Activated effector memory CD4-positive, alpha-beta T cell treated with Interleukin-2 at 50 U/mL for 16 hours (primary cell): ENCODE measurements around the gene SLC41A3.
"Not testable (repeated sequence)": the region's sequence is repeated elsewhere in the genome, so short reads cannot be mapped to it uniquely, and the experiment has no call there.

ENCODE experiments used
- DNase-seq: peaks from one replicate; pipeline ENCODE4 v3.0.0-alpha.2; 2020

SLC41A3 gene

DNA sequence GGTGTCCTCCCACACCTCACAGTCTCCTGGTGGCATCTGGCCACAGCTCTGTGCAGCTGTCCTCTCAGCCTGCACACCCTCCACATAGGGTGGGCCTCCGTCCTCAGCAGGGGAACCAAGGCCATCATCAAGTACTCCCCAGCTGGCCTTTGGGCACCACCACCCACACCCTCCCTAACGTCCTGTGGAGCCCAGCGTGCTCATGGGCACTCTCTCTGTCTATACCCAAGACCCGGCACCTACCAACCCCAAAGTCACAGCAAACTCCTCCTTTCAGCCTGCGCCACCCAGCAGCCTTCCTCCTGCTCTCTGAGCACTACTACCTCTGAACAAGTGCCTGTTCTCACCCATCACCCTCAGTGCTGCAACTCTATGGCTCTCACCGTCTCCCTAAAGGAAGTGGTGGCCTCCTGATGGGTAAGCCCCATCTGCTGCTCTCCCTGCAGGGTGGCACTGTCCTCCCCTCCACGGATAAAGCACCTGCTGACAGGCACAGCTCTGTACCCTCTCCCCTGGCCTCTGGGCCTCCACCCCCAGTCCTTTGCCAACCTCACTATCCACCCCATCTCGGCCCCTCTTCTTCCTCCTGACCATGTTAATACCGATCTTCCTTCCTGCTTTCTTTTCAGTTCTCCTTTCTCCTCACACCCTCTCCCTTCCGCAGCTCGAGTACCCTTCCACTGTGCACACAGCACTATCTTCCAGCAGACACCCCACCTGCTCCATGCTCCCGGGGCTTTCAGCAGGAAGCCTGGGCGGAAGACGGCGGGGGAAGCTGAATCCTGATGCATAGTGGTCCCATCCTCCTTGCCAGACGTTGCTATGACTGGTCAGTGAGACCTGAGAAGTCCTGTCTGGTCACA lies 31.5 kb downstream of the SLC41A3 start:
- DNase-seq = no peak

- DNase-seq = no peak
Measured at GRCh38 chr3:126051741-126052140, 32.2 kb downstream of the SLC41A3 start.

DNA sequence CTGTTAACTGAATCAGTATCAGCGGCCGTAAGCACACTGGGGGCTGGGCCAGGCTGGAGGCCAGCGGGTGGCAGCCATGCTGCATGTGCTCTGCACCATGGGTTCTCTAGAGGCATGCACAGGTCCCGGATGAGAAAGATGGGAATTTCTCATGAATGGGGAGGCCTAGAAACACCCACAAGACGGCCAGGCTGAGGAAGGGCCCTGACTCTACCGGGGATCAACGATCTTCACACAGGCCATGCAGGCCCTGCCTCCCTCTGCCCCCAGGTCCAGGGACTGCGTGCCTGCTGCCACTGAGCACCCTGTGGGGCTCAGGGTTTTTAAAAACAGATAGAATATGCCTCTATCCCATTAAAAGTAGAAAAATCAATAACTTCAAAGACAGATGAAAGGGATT lies 32.7 kb downstream of the SLC41A3 start:
- no peak for DNase-seq

GRCh38 chr3:126050626-126051025 lies 33.3 kb downstream of the SLC41A3 start:
- DNase-seq = no peak

GRCh38 chr3:126050050-126050392 lies 33.9 kb downstream of the SLC41A3 start:
- no peak for DNase-seq

DNA sequence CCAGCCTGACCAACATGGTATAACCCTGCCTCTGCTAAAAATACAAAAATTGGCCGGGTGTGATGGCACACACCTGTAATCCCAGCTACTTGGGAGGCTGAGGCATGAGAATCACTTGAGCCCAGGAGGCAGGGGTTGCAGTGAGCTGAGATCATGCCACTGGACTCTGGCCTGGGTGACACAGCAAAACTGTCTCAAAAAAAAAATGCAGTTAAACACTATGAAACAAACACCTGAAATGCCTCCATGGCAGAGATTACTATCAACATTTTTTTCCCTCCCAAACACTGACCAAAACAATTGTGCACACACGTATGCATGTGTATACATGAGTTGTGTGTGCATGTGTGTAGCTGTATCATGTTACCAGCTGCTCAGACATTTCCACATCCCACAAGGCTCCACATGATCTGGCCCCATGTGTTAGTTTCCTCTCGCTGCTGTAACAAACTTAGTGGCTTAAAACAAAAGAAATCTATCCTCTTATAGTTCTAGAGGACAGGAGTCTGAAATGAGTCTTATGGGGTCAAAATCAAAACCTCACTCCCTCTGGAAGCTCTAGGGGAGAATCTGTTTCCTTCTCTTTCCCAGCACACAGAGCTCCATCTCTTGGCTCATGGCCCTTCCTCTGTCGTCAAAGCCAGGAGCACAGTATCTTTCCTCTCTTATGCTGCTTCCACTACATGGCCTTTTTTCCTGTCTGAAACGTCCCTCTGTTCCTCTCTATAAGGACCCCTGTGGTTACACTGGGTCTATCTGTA lies 34.5 kb downstream of the SLC41A3 start:
- DNase-seq = no peak

DNA sequence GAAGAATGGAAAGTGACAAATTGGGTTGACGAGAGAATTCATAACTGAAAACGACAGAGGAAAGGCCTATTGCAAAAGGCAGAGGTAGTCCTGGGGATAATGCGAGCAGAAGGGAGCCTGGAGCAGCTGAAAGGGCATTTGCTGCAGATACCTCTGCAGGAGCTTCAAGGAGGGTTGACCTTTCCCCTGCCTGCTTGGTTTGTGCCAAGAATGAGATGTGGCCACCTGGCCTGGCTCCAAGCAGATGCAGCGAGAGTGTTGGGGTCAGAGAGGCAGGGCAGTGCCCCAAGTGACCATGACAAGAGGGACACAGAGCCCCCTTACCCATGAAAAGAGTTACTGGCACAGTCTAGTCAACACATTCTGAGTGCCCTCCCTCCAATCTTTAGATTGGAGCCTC lies 43.5 kb downstream of the SLC41A3 start:
- DNase-seq = no peak

- DNase-seq = no peak
Measured at GRCh38 chr3:126039870-126040269, 44.1 kb downstream of the SLC41A3 start.

DNA sequence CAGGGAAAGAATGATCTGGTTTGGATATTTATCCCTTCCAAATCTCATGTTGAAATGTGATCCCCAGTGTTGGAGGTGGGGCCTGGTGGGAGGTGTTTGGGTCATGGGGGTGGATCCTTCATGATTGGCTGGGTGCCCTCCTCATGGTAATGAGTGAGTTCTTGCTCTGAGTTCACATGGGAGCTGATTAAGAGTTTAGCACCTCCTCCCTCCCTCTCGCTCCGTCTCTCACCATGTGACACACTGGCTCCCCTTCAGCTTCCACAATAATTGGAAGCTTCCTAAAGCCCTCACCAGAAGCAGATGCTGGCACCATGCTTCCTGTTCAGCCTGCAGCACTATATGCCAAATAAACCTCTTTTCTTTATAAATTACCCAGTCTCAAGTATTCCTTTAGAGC lies 45.1 kb downstream of the SLC41A3 start:
- not testable (repeated sequence) for DNase-seq

DNA sequence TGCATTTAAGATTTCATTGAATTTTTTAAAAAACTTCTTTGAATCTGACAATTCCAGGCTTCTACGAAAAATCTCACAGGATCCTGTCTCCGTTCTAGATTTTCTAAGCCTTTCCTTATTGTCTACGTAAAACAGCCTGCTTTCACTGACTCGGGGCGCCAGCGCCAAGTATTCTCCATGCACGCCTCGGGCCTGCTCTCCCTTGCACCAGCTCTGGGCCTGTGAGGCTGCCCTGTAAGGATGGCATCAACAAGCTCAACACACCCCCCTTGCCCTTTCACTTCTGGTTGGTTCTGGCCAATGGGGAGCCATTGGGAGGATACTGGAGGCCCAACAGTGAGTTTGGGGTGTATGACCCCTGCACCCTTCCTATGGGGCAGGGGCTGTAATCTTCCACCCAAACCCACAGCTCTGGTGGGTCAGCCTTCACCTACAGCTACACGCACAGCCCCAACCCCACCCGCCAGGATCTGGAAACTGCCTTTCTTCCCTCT lies 47.8 kb downstream of the SLC41A3 start:
- DNase-seq = no peak

GRCh38 chr3:126035362-126036050 lies 48.4 kb downstream of the SLC41A3 start:
- no peak for DNase-seq

- DNase-seq = no peak
Measured at GRCh38 chr3:126034481-126035361, 49.2 kb downstream of the SLC41A3 start.

- DNase-seq = no peak
Measured at GRCh38 chr3:126033765-126034164, 50.2 kb downstream of the SLC41A3 start.

DNA sequence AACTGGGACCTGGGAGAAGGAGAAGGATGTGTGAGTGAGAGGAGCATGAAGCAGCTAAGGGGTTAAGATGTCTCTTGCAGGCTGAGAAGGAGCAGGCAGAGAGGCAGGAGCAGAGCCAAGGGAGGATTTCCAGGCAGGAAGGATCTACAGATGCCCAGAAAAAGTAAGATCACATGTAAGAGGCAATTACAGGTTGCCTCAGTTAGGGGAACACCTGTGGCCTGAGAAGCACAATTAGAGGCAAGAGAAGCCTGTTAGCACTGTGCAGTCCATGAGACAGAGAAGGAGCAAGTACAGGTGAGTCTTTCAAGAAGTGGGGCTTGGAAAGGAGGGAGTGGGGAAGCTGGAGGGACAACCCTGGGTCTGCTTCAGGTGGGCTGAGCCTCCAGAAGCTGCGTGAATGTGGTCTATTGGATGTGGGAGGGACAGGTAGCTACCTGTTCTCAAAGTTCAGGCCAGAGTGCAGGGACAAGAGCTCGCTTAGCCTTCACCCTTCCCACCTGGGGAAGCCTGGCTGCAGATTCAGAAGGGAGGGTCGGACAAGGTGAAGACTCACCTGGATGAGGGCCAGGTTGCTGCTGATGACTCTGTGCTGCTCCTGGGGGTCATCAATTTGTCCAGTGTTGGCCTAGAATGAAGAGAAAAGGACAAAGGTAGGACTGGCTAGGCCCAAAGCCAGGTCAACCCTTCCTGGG lies 50.7 kb downstream of the SLC41A3 start:
- DNase-seq = no peak

GRCh38 chr3:126031981-126032471 lies 51.9 kb downstream of the SLC41A3 start:
- DNase-seq = no peak

DNA sequence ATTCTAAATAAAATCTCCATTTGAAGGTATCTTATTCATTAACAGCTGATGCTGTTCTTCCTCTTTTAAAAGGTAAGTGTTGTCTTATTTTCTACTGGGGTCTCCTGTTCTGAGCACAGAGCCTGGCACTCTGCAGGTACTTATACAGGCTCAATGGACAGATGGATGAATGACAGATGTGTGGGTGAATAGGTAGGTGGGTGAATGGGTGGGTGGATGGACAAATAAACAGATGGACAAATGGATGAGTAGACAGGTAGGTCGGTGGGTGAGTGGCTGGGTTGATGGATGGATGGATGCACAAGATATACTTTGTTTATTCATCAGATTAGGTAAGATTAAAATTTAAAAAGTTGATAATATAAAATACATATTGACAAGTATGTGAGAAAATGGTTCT lies 53.5 kb downstream of the SLC41A3 start:
- no peak for DNase-seq

DNA sequence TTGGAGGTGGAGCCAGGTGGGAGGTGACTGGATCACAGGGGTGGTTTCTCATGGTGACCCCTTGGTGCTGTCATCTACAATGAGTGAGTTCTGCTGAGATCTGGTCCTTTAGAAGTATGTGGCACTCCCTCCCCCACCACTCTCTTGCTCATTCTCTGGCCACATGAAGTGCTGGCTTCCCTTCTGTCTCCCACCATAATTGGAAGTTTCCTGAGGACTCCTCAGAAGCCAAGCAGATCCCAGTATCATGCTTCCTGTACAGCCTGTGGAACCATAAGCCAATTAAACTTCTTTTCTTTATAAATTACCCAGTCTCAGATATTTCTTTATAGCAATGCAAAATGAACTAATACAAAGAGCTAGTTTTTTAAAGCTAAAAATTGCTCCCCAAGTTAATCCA lies 54.7 kb downstream of the SLC41A3 start:
- no peak for DNase-seq

GRCh38 chr3:126028096-126028495 lies 55.8 kb downstream of the SLC41A3 start:
- no peak for DNase-seq

DNA sequence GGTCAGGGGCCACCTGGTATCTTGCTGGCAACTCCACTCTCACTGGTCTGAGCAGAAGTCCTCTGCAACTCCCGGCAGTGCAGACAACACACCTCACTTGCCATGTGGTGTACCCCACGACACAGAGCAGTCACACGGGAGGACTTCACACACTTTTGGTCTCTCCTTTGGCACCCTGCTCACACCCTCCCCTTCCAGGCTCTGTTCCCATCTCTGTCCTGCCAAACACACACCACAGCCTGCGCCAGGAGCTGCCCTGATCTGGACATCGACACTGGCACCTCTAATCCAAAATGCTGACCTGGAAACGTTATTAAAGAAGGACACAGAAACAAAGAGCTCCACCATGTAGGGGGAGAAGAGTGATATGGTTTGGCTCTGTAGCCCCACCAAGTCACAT lies 57.2 kb downstream of the SLC41A3 start:
- no peak for DNase-seq

GRCh38 chr3:126026277-126026751 lies 57.6 kb downstream of the SLC41A3 start:
- DNase-seq = no peak

DNA sequence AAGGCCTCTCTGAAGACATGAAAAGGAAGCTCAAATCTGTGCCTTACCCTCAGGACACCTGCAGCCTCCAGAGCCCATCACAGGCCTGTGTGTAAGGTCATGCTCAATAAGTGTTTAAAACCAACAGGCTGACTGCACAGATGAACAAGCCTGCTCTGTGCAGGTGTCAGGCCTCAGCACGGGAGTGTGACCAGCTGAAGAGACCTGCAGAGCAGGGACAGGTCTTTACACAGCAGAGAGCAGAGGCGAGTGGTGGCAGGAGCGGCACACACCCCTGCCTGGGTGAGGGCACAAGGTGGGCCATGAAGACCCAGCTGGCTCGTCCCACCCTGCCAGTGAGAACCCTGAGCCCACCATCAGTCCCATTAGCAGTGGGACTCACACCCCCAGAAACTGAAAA lies 58.1 kb downstream of the SLC41A3 start:
- no peak for DNase-seq
